H9 (cell line): ENCODE results near the gene SPOCD1. TPM values are rescaled to one million over a fixed set of nuclear protein-coding genes. Genes with fewer than 3 reads are reported as not detected.
A peak's percentile ranks its signal among the peaks of the same experiment; 100 is the strongest.

Source experiments
- DNase-seq: peaks from one replicate; pipeline ENCODE4 v3.0.0-alpha.2; 2017
- H2AFZ ChIP-seq: one replicate; pipeline ENCODE4 v1.6.1; 2013; ENCODE audit warnings: mild to moderate bottlenecking, low read length, control low read depth, moderate library complexity
- H2AK5ac ChIP-seq: 2 replicates; pipeline ENCODE4 v1.6.1; 2013; ENCODE audit warnings: low read length, control low read depth, mixed read lengths; ENCODE audit not compliant: insufficient read length
- H2BK120ac ChIP-seq: one replicate; pipeline ENCODE4 v1.6.1; 2013; ENCODE audit warnings: low read depth, mild to moderate bottlenecking, low read length, control low read depth, inconsistent platforms; ENCODE audit not compliant: poor library complexity, severe bottlenecking
- H2BK12ac ChIP-seq: 2 replicates; pipeline ENCODE4 v1.6.1; 2013; ENCODE audit warnings: low read length, control low read depth, mixed read lengths, low read depth; ENCODE audit not compliant: insufficient read length
- H2BK15ac ChIP-seq: 2 replicates; pipeline ENCODE4 v1.6.1; 2013; ENCODE audit warnings: low read depth, low read length, control low read depth
- H2BK20ac ChIP-seq: one replicate; pipeline ENCODE4 v1.6.1; 2013; ENCODE audit warnings: low read depth, mild to moderate bottlenecking, low read length, control low read depth, inconsistent platforms; ENCODE audit not compliant: poor library complexity, severe bottlenecking
- H2BK5ac ChIP-seq: 2 replicates; pipeline ENCODE4 v1.6.1; 2013; ENCODE audit warnings: low read length, control low read depth, mixed read lengths; ENCODE audit not compliant: insufficient read length
- H3K14ac ChIP-seq: 2 replicates; pipeline ENCODE4 v1.6.1; 2013; ENCODE audit warnings: low read length, control low read depth; ENCODE audit not compliant: insufficient read depth
- H3K18ac ChIP-seq: 2 replicates; pipeline ENCODE4 v1.6.1; 2013; ENCODE audit warnings: low read depth, mild to moderate bottlenecking, mixed read lengths, low read length, control low read depth; ENCODE audit not compliant: insufficient read length
- H3K23ac ChIP-seq: 2 replicates; pipeline ENCODE4 v1.6.1; 2013; ENCODE audit warnings: low read length, control low read depth, mixed read lengths, low read depth; ENCODE audit not compliant: insufficient read length
- H3K23me2 ChIP-seq: 2 replicates; pipeline ENCODE4 v1.6.1; 2013; ENCODE audit warnings: low read depth, mild to moderate bottlenecking, mixed read lengths, low read length, control low read depth; ENCODE audit not compliant: insufficient read length, poor library complexity, severe bottlenecking
- H3K27ac ChIP-seq: 2 replicates; pipeline ENCODE4 v1.5.1; 2013; ENCODE audit warnings: low read length, control low read depth, mixed read lengths, low read depth; ENCODE audit not compliant: insufficient read length
- H3K27me3 ChIP-seq: 2 replicates; pipeline ENCODE4 v1.6.1; 2013; ENCODE audit warnings: low read length, control low read depth, inconsistent platforms; ENCODE audit not compliant: insufficient read depth
- H3K4ac ChIP-seq: 2 replicates; pipeline ENCODE4 v1.6.1; 2013; ENCODE audit warnings: low read depth, mild to moderate bottlenecking, control low read depth, inconsistent platforms, low read length, moderate library complexity
- H3K4me1 ChIP-seq: 2 replicates; pipeline ENCODE4 v1.6.1; 2013; ENCODE audit warnings: low read length, control low read depth, inconsistent platforms; ENCODE audit not compliant: insufficient read depth
- H3K4me2 ChIP-seq: 2 replicates; pipeline ENCODE4 v1.6.1; 2013; ENCODE audit warnings: low read length, control low read depth, mixed read lengths; ENCODE audit not compliant: insufficient read length, insufficient read depth
- H3K56ac ChIP-seq: 2 replicates; pipeline ENCODE4 v1.6.1; 2013; ENCODE audit warnings: low read depth, mild to moderate bottlenecking, mixed read lengths, low read length, control low read depth; ENCODE audit not compliant: insufficient read length
- H3K79me1 ChIP-seq: 2 replicates; pipeline ENCODE4 v1.6.1; 2013; ENCODE audit warnings: low read depth, mild to moderate bottlenecking, moderate library complexity, low read length, control low read depth, inconsistent platforms; ENCODE audit not compliant: insufficient read depth, poor library complexity, severe bottlenecking
- H3K79me2 ChIP-seq: 2 replicates; pipeline ENCODE4 v1.6.1; 2013; ENCODE audit warnings: low read length, control low read depth, inconsistent platforms; ENCODE audit not compliant: insufficient read depth
- H3K9ac ChIP-seq: 2 replicates; pipeline ENCODE4 v1.6.1; 2013; ENCODE audit warnings: low read length, control low read depth, mixed read lengths; ENCODE audit not compliant: insufficient read length; ENCODE audit errors: extremely low read depth
- H3K9me3 ChIP-seq: one replicate; pipeline ENCODE4 v1.6.1; 2013; ENCODE audit warnings: low read depth, low read length, inconsistent platforms; ENCODE audit not compliant: control insufficient read depth
- H3T11ph ChIP-seq: one replicate; pipeline ENCODE4 v1.6.1; 2013; ENCODE audit warnings: mild to moderate bottlenecking, low read length, control low read depth, inconsistent platforms
- H4K20me1 ChIP-seq: one replicate; pipeline ENCODE4 v1.6.1; 2013; ENCODE audit not compliant: control insufficient read depth, insufficient read length, insufficient read depth
- H4K5ac ChIP-seq: 2 replicates; pipeline ENCODE4 v1.6.1; 2013; ENCODE audit warnings: low read depth, mild to moderate bottlenecking, mixed read lengths, low read length, control low read depth; ENCODE audit not compliant: insufficient read length
- H4K8ac ChIP-seq: replicated peaks from 2 replicates; pipeline ENCODE4 v1.6.1; 2013; ENCODE audit warnings: low read length, control low read depth, mixed read lengths, low read depth; ENCODE audit not compliant: insufficient read length
- H4K91ac ChIP-seq: 2 replicates; pipeline ENCODE4 v1.6.1; 2013; ENCODE audit warnings: low read depth, mild to moderate bottlenecking, moderate library complexity, mixed read lengths, low read length, control low read depth; ENCODE audit not compliant: insufficient read length
- H3K27ac Mint-ChIP-seq, 3 experiments: 2 replicates in 2 of 3; 3 replicates in 1 of 3; pipeline ENCODE4 v1.8.0; 2020 to 2021; ENCODE audit warnings: mixed read lengths in 3 of 3, mild to moderate bottlenecking in 1 of 3, moderate library complexity in 1 of 3
- H3K27me3 Mint-ChIP-seq: 2 replicates; pipeline ENCODE4 v1.8.0; 2021; ENCODE audit warnings: low read depth, mild to moderate bottlenecking, moderate library complexity, mixed read lengths
- H3K36me3 Mint-ChIP-seq, 3 experiments: 2 replicates in 2 of 3; 3 replicates in 1 of 3; pipeline ENCODE4 v1.8.0; 2020 to 2021; ENCODE audit warnings: low read depth in 3 of 3, mixed read lengths in 3 of 3; ENCODE audit not compliant: insufficient read depth in 1 of 3
- H3K4me1 Mint-ChIP-seq, 2 experiments: 2 replicates each; pipeline ENCODE4 v1.8.0; 2020; ENCODE audit warnings: mixed read lengths in 2 of 2
- H3K4me3 Mint-ChIP-seq, 2 experiments: 2 replicates in 1 of 2; 3 replicates in 1 of 2; pipeline ENCODE4 v1.8.0; 2020 to 2021; ENCODE audit warnings: mild to moderate bottlenecking in 2 of 2, mixed read lengths in 2 of 2, moderate library complexity in 1 of 2
- H3K9me3 Mint-ChIP-seq, 2 experiments: 2 replicates in 1 of 2; 3 replicates in 1 of 2; pipeline ENCODE4 v1.8.0; 2020; ENCODE audit warnings: mild to moderate bottlenecking in 2 of 2, mixed read lengths in 2 of 2, moderate library complexity in 1 of 2
- WGBS: extraction: QIAGEN DNeasy Blood & Tissue Kit; methylation state at CpG from one replicate; pipeline ENCODE4 v1.1.7; 2013; ENCODE audit warnings: missing lambda C conversion rate, low lambda C conversion rate, mixed read lengths; ENCODE audit not compliant: insufficient read length; ENCODE audit errors: extremely low coverage; 5-methylcytosine and 5-hydroxymethylcytosine counted together
- total RNA-seq: library from RNA; stranded (reverse); gene quantifications from 2 replicates; pipeline ENCODE4 v1.2.1, GENCODE V29; 2021
- TF ChIP-seq, protein P1 (sequence below): fragments of 200-600 bp; sonication (generic); conservative IDR thresholded peaks from 3 replicates; pipeline ENCODE4 v1.8.0; 2021; ENCODE audit warnings: antibody characterized with exemption, mild to moderate bottlenecking

Gene SPOCD1
- total RNA-seq, 1 experiment from 2014 or later = 1.5 TPM

DNA sequence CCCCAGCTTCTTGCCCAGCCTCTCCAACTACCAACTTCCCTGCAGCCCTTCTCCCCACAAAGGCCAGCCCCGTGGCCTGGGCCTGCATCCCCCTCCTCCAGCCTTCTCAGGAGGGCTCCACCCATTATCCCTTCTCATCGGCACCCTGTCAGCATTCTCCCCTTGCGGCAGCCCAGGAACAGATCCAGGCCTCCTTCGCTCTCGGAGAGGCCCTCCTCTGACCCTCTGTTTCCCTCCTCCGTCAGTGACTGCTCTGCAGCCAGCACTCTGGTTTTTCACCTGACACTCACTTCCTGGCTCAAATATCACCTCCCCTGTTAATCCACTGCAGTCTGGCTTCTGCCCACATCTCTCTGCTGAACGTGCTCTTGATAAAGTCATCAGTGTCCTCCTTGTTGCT is 69.1 kb downstream of the SPOCD1 start:
- H3T11ph ChIP-seq = no peak overlapping the region
- H3K4me1 ChIP-seq = peaks cover 3% of the 10 kb centered on the region; the same call in 1 of the 2 replicates
- no peaks in the 10 kb centered on the region for H3K27me3 ChIP-seq
- H2BK120ac ChIP-seq = no peak overlapping the region
- no peak overlapping the region for H2AK5ac ChIP-seq
- no peak overlapping the region for H2BK20ac ChIP-seq
- no peaks in the 10 kb centered on the region; a peak in 1 of 7 replicates for H3K36me3 Mint-ChIP-seq
- DNase-seq = no peak
- no peak overlapping the region for H3K56ac ChIP-seq
- no peak overlapping the region for H4K5ac ChIP-seq
- no peak overlapping the region; a peak in 1 of 5 replicates for H3K4me3 Mint-ChIP-seq
- no peak overlapping the region for H3K18ac ChIP-seq
- H3K27me3 Mint-ChIP-seq = 0 out of 2 replicates have a peak, but pooled peaks cover 2% of the 10 kb centered on the region
- H4K91ac ChIP-seq = no peak overlapping the region
- H4K20me1 ChIP-seq = no peaks in the 10 kb centered on the region
- H4K8ac ChIP-seq = no peak overlapping the region
- no peaks in the 10 kb centered on the region for H3K23me2 ChIP-seq
- H3K14ac ChIP-seq = no peak overlapping the region
- TF ChIP-seq, protein P1, sequence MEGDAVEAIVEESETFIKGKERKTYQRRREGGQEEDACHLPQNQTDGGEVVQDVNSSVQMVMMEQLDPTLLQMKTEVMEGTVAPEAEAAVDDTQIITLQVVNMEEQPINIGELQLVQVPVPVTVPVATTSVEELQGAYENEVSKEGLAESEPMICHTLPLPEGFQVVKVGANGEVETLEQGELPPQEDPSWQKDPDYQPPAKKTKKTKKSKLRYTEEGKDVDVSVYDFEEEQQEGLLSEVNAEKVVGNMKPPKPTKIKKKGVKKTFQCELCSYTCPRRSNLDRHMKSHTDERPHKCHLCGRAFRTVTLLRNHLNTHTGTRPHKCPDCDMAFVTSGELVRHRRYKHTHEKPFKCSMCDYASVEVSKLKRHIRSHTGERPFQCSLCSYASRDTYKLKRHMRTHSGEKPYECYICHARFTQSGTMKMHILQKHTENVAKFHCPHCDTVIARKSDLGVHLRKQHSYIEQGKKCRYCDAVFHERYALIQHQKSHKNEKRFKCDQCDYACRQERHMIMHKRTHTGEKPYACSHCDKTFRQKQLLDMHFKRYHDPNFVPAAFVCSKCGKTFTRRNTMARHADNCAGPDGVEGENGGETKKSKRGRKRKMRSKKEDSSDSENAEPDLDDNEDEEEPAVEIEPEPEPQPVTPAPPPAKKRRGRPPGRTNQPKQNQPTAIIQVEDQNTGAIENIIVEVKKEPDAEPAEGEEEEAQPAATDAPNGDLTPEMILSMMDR = no peak
- no peak overlapping the region for H3K4me2 ChIP-seq
- no peaks in the 10 kb centered on the region; a peak in 1 of 5 replicates for H3K9me3 Mint-ChIP-seq
- H3K4me1 Mint-ChIP-seq = peaks cover 42 to 50% of the 10 kb centered on the region in 2 experiments
- no peak overlapping the region for H2BK5ac ChIP-seq
- H3K4ac ChIP-seq = no peak overlapping the region
- no peaks in the 10 kb centered on the region for H3K79me1 ChIP-seq
- no peak overlapping the region for H2BK12ac ChIP-seq
- no peak overlapping the region for H3K27ac ChIP-seq
- H3K23ac ChIP-seq = no peak overlapping the region
- no peak overlapping the region for H2AFZ ChIP-seq
- H3K27ac Mint-ChIP-seq = peak overlapping the region in 1 of 3 experiments; percentile 29; a peak in 2 of 7 replicates
- no peaks in the 10 kb centered on the region for H3K79me2 ChIP-seq
- no CpG with 5 or more reads among the region's 7 CpGs for WGBS
- H3K9me3 ChIP-seq = no peaks in the 10 kb centered on the region
- H2BK15ac ChIP-seq = no peak overlapping the region
- no peak overlapping the region for H3K9ac ChIP-seq
